VCaP (cell line): Measurements from ENCODE around the gene TBC1D1.

Source experiments
- H3K27ac ChIP-seq: fragments of 450-650 bp; 2 replicates; pipeline ENCODE4 v1.5.1; 2017
- CTCF ChIP-seq: fragments of 450-650 bp; conservative IDR thresholded peaks from 2 replicates; pipeline ENCODE4 v1.5.1; 2017; ENCODE audit warnings: mild to moderate bottlenecking, moderate library complexity

The TBC1D1 gene

DNA sequence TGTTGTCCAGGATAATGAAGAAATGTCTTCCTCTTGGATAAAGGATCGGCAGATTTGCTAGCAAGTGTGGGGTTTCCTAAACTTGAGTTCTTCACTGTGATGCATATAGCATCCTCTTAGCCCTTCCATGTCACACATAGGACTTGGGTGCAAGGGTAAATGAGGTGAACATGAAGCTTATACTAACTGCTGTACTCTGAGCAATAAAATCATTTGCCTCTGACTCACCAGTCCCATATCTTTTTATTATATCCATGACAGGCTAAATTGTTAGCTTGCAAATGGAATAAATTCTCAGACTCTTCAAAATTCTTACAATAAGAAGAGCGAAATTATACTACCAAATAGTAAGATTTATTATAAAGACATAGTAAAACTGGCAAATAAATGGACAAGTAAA lies 14.7 kb upstream of the TBC1D1 start:
- H3K27ac ChIP-seq: no peak overlapping the region
- TF ChIP-seq CTCF: no peak

DNA sequence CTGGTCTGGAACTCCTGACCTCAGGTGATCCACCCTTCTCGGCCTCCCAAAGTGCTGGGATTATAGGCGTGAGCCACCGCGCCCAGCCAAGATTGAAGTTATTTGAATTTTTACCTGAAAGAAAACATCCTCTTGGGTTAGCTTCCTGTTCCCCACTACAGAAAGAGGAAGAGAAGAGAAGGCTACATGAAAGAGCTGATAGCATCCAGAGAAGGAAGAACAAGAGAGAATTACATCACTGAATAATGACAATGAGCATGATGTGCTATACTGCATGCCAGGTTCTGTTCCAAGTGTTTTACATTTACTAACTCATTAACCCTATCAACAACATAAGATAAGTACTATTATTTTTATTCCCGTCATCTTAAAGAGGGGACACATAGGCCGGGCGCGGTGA lies 11.5 kb upstream of the TBC1D1 start:
- H3K27ac ChIP-seq: no peak overlapping the region
- TF ChIP-seq CTCF: no peak

DNA sequence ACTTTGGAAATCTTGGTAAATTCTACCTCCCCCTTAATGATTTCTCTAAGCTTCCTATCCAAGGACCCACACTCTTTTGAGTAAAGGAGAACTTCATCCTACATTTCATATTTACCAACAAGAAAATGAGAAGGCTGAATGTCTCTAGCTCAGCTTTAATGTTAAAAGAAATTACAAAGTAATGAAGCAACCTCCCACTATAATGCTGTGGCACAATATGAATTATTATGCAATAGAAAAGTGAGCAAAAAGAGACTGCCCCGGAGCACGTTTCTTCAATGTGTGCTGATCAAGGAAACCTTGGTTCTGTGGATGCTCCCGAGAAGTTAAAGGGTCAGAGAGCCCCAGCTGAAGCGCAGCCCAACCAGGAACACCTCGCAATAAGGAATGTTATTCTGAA lies 9.1 kb upstream of the TBC1D1 start:
- no peak overlapping the region for H3K27ac ChIP-seq
- TF ChIP-seq CTCF: no peak

DNA sequence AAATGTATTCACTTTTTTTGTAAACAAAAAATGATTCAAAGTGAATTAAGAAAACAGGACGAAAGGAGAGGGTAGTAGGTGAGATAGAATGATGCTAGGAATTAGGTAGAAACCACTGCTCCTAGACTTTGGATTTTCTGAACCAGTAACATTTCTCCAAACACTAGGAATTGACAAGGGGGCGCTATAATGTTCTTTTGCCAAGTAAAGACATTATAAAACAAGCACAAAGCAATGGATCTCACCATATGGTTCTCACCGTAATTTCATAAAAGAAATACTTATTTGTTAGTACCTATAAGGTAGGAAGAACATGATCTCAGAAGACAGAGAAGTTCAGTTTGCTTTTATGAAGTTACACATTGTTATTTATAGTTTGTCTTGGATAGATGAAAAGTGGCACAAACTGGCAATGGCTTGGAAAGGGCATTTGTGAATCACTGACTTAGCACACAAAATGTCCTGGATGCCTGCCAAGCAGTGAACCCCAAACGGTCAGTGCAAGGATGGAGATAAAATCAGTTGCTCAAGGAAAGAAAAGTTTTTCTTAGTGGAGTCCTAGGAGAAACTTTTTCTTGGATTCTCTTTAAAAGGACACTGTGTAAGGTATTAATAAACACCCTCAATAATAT lies 8.1 kb upstream of the TBC1D1 start:
- TF ChIP-seq CTCF: no peak; the same call in 1 of the 2 replicates
- no peak overlapping the region for H3K27ac ChIP-seq

DNA sequence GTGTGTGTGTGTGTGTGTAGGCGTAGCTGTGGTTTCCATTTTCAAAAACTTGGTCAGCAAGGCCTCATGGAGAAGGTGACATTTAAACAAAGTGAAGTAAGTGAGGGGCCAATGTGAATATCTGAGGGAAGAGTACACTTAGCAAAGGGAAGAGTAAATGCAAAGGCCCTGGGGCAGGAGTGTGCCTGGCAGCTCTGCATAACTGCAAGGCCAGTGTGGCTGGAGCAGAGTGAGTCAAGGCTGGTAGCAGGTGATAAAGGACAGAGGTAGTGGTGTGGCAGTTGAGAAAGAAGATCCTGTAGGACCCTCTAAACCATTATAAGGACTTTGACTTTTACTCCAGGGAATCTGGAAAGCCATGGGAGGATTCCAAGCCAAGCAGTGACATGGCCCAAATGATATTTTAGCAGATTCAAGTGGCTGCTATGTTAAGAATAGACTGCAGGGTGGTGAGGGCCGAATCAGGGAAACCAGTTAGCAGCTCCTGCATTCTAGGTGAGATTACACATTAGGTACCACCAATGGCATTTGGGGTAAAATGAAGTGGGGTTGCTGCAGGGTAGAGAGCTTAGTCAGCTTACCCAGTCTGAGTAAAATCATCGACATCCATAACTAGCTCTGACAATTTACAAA lies 5.9 kb upstream of the TBC1D1 start:
- no peak overlapping the region for H3K27ac ChIP-seq
- TF ChIP-seq CTCF: no peak

- H3K27ac ChIP-seq: no peak overlapping the region
- no peak for TF ChIP-seq CTCF
These were observed 5.4 kb upstream of the TBC1D1 start for GRCh38 chr4:37885496-37885895.

DNA sequence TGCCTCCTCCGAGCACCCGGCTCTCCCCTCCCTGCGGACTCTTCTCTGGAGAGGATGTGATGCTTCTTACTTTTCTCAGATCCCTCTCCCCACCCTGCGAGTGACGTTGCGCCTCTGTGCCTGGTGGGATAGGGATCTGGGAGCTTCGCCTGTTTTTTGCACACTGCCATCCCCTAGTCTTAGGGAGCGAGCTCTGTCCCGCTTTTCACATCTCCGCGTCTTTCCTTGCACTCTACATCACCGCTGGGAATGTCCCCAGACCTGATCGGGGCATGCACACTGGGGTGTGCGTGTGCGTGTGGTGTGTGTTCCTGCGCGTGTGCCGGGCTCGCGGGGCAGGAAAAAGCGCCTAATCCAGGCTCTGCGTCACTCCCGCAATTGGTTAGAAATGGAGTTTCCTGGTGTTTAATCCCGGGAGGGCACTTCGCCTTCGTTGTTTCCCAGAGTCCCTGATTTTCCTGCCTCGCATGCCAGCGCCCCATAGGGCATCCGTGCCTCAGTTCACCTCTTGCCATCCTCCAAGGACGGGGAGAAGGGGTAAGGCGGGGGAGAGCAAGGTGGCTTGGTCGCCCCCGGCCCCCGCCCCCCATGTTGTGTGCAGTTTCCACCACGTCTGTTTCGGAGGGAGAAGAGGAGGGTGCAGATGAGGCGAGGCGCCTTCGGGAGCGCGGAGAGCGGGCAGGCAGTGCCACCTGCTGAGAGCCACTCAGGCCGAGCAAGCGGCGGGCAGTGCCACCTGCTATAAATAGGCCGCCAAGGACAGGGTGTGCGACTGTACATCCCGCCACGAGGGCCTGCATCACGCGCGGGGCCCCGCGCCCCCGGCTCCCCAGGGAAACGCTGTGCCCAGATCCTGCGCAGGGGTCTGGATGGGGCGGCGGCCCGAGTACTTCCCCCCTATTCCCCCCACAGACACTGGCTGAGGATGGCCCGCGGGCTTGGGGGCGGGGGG lies 759 bp upstream of the TBC1D1 start:
- H3K27ac ChIP-seq: peak overlapping the region; percentile 82
- TF ChIP-seq CTCF: peak; percentile 68
